ENCODE results near the gene RASGRF2.
A peak's percentile ranks its signal among the peaks of the same experiment; 100 is the strongest.

RASGRF2 gene

DNA sequence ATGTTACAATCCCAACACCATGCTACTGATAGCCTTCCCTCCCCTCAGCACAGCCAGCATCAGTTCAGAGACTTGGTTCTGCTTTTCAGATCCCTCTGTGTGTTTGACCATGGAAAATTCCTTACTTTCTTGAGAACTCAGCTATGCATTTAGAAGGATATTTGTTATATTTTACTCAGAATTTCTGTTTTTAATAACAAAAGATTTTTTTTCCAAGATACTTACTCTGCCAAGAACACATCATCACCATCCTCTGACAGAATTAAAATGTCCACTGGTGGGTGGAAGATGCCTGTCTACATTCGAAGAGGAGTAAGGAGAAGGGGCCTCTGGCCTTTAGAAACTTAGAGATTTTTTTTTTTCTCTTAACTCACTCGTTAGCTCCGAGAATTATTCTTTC, 216.9 kb downstream of the RASGRF2 start:
- DNase-seq (ENCODE audit: low read depth): no peak

DNA sequence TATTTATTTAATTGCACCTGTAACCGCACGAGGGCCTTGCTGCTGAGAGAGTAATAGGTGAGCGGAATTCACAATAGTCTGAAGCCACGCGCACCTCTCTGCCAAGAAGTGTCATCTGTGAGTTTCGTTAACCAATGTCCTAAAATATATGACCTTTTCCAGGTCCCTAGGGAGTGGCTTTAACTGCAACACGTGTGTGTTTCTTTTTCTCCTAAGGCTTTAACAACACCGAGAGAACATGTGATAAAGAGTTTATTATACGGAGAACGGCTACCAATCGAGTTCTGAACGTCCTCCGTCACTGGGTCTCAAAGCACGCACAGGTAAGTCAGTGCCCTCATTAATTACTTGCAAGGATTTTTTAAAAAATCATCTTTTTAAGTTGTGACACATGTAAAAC, 219.8 kb downstream of the RASGRF2 start:
- no peak for DNase-seq (ENCODE audit: low read depth)

- DNase-seq (ENCODE audit: low read depth): no peak
Observed at GRCh38 chr5:81180780-81181460, 220.8 kb downstream of the RASGRF2 start.

GRCh38 chr5:81181576-81182316, 221.6 kb downstream of the RASGRF2 start:
- DNase-seq (ENCODE audit: low read depth): no peak

- DNase-seq (ENCODE audit: low read depth): no peak
Observed at GRCh38 chr5:81182396-81183390, 222.5 kb downstream of the RASGRF2 start.

- DNase-seq (ENCODE audit: low read depth): no peak
Observed at GRCh38 chr5:81183811-81184748, 223.9 kb downstream of the RASGRF2 start.

GRCh38 chr5:81184749-81185110, 224.6 kb downstream of the RASGRF2 start:
- no peak for DNase-seq (ENCODE audit: low read depth)

GRCh38 chr5:81187885-81188284, 227.7 kb downstream of the RASGRF2 start:
- DNase-seq (ENCODE audit: low read depth): no peak

GRCh38 chr5:81188962-81189361, 228.8 kb downstream of the RASGRF2 start:
- DNase-seq (ENCODE audit: low read depth): no peak

- DNase-seq (ENCODE audit: low read depth): no peak
Observed at GRCh38 chr5:81189875-81190498, 229.8 kb downstream of the RASGRF2 start.

DNA sequence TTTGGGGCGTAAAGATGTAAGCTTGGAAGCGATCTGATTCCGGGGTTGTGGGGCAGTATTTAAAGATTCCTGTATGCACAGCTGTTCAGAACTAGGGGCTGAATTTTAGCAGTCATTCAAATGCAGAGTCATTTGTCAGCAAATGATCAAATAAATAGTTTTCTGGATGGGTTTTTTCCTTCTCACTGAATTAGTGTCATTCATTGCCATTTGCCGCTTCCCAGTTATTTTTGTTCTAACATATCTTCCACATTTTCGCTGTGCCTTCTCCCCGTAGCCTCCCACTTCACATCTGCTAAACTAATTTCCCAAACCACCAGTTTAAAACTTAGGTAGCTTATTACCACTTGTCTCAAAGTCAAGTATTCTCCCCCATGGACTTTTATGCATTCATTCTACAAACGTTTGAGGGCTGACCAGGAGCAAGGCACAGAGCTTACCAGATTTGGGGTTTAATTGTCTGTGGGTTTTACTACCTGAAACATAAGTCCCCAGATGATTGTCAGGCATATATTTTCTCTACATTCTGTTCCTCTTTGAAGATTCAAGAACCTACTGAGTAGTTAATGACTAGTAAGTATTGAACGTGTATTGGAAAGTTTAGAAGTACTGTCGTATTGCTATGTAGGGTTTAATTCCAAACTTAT, 231.7 kb downstream of the RASGRF2 start:
- no peak for DNase-seq (ENCODE audit: low read depth)

DNA sequence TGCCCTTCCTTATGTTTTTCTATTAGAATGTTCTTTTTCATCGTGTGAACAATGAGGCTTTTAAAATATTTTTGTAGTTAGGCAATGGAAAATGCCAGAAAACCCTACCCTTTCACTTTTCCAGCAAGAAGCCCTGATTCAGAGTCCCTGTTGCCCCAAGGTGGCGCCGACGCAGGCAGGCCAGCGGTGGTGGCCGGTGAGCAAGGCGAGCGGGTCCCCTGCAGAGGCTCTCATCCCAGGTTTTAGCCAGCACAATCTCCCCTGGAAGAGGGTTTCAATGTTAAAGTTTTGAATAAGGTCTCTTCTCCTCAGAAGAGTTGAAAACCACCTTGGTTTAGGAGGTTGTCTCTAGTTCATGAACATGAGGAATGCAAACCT, 232.2 kb downstream of the RASGRF2 start:
- DNase-seq (ENCODE audit: low read depth): no peak

DNA sequence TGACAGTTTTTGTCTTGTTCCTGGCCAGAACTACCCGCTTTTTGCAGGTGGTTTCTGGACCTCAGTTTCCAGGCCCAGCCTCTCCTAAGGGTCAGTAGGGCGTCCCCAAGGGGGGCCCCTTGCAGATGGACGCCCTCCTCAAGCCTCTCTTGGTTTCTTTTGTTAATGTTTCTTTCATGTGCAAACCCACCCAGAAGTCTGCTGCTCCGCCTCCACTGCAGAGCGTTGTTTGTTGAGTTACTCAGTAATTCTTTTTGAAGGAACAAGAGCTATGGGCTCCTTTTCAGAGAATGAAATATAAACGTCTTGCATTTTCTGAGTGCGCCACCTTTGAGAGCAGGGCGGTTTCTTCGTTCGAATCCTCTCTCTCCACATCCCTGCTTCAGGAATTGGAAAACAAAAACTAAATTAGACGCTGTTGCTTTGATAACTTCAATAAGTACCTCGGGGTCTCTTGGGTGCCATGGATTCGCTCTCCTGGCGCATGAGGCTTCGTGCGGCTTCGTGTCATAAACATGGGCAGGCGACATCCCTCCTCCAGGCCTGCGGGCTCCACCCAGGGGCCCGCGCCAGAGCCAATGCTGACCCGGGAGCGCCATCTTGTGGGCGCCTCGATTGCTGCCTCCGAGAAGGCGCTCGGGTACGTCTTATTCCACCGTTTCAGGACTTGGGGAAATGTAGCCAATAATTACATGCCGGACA, 234.6 kb downstream of the RASGRF2 start:
- DNase-seq (ENCODE audit: low read depth): peak; percentile 47

- no peak for DNase-seq (ENCODE audit: low read depth)
Observed at GRCh38 chr5:81195335-81195929, 235.3 kb downstream of the RASGRF2 start.

DNA sequence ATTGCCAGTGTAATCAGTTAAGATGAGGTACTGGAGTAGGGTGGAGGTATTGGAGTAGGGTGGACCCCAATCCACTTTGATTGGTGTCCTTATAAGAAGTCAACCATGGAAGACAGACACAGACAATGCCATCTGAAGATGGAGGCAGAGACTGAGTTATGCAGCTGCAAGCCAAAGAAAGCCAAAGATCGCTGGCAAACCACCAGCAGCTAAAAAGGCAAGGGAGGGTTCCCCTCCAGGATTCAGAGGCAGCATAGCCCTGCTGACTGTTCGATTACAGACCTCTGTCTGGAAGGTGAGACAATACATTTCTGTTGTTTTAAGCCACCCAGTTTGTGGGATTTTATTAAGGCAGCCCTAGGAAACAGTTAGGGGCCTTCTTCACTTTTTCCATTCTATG, 242.5 kb downstream of the RASGRF2 start:
- DNase-seq (ENCODE audit: low read depth): no peak

DNA sequence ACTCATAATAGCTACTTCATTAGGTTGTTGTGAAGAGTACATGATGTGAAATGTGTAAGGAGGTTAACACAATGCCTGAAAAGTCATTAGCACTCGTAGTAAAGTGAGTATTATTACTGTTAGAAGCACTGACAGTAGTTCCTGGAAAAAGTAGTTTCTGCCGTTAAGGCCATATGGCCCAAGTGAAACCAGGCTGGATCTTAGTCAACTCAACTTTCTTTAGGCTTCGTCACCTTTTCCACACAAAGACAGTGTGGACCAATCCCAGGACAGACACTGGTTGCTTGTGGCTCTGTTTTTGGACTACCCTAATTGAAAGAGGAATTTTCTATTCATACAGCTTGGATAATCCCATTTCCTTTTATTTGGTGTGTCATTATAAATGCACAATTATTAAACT, 243.6 kb downstream of the RASGRF2 start:
- DNase-seq (ENCODE audit: low read depth): no peak

GRCh38 chr5:81204205-81204604, 244.0 kb downstream of the RASGRF2 start:
- DNase-seq (ENCODE audit: low read depth): no peak

DNA sequence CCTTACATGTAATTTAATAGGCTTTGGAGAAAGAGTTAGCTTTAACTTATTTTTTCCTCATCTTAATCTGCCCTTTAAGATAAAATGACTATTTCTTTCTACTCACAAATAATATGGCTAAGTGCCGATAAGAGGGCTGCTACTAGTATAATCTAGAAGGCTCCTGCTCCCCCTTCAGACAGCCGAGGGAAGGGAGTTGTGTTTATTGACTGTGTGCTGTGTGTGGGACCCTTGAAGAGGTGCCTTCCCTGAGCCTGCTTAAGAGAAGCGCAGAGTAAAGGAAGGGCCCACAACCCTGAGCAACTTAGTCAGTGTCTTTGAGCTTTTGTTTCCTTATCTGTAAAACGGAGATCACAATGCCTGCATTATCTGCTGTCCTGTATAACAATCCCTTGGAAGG, 244.9 kb downstream of the RASGRF2 start:
- DNase-seq (ENCODE audit: low read depth): no peak

DNA sequence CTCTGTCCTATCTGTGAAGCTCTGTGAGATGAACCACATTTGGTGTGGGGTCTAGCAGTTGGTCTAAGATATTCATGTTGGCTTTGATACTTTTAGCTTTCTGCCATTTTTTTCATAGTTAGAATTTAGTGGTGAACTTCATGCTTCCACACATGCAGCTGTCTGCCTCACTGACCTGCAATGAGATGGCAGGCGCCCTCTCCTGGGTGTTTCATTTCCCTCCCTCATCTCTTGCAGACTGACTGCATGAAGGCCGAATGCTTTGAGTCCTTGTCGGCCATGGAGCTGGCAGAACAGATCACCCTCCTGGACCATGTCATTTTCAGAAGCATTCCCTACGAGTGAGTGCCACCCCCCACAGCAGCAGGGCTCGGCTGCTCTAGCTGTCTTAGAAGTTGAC, 246.8 kb downstream of the RASGRF2 start:
- DNase-seq (ENCODE audit: low read depth): no peak

- DNase-seq (ENCODE audit: low read depth): no peak
Observed at GRCh38 chr5:81208904-81209303, 248.7 kb downstream of the RASGRF2 start.

All from stimulated activated CD8-positive, alpha-beta memory T cell treated with anti-CD3 and anti-CD28 coated beads, Interleukin-15, amount 100 ng/mL, for 1 hour (primary cell).